Endothelial cell of umbilical vein (primary cell): ENCODE data around the gene ANKRD39. TPM values are rescaled to one million over a fixed set of nuclear protein-coding genes. Genes with fewer than 3 reads are reported as not detected.

ENCODE experiments used
- BruUV-seq: library from RNA; stranded (reverse); fragments of 400-500 nt; replicated peaks from 2 replicates; lab custom pipeline; 2021; lab: Mats Ljungman, UMichigan
- CTCF ChIA-PET: fragments of 300-600, 350-600 bp; sonication (Branson Sonifier 250); formaldehyde crosslinking; loops from one replicate; lab custom pipeline; 2021; ENCODE audit warnings: antibody characterized with exemption, inconsistent platforms; lab: Charles Lee
- POLR2A ChIA-PET: fragments of 300-600, 350-600 bp; sonication (Branson Sonifier 250); formaldehyde crosslinking; loops from one replicate; lab custom pipeline; 2021; ENCODE audit warnings: antibody characterized with exemption, inconsistent platforms; lab: Charles Lee
- DNase-seq: peaks from one replicate; pipeline ENCODE4 v3.0.0-alpha.2; 2011; ENCODE audit warnings: low read depth, low spot score
- FAIRE-seq: peaks from 2 replicates; lab custom pipeline; 2011; peaks lifted over from hg19 to GRCh38; lab: Jason Lieb, UNC
- H2AFZ ChIP-seq: 2 replicates; pipeline ENCODE4 v1.6.0; 2012; ENCODE audit warnings: low read depth, low read length, control low read depth, inconsistent platforms
- H3K27ac ChIP-seq: 2 replicates; pipeline ENCODE4 v1.5.1; 2011; ENCODE audit warnings: low read depth, mild to moderate bottlenecking, control low read depth, low read length, moderate library complexity; ENCODE audit not compliant: insufficient read depth
- H3K27me3 ChIP-seq, 2 experiments: 2 replicates each; pipeline versions ENCODE4 v1.6.0 to v1.6.1; 2011; ENCODE audit warnings: low read length in 2 of 2, mixed read lengths in 1 of 2; ENCODE audit not compliant: control insufficient read depth in 2 of 2, insufficient read depth in 2 of 2
- H3K36me3 ChIP-seq, 2 experiments: 2 replicates in 1 of 2; 3 replicates in 1 of 2; pipeline ENCODE4 v1.5.1; 2011; ENCODE audit warnings: low read length in 2 of 2, mild to moderate bottlenecking in 1 of 2, moderate library complexity in 1 of 2; ENCODE audit not compliant: control insufficient read depth in 2 of 2, insufficient read depth in 2 of 2; ENCODE audit errors: extremely low read depth in 1 of 2
- H3K4me1 ChIP-seq: 3 replicates; pipeline ENCODE4 v1.5.1; 2011; ENCODE audit warnings: mild to moderate bottlenecking, low read length; ENCODE audit not compliant: control insufficient read depth, insufficient read depth; ENCODE audit errors: extremely low read depth
- H3K4me2 ChIP-seq: 2 replicates; pipeline ENCODE4 v1.6.1; 2011; ENCODE audit warnings: low read length, control low read depth, mixed read lengths; ENCODE audit not compliant: insufficient read depth
- H3K4me3 ChIP-seq, 3 experiments: fragments of 200-600 bp in 1 of 3; sonication (generic), shearing (Covaris generic) in 1 of 3; replicated peaks in 1 of 3; 2 replicates each; pipeline ENCODE4 v1.5.1; 2011 to 2016; ENCODE audit warnings: control low read depth in 3 of 3, low read length in 3 of 3, mild to moderate bottlenecking in 2 of 3, inconsistent platforms in 1 of 3, low read depth in 1 of 3, moderate library complexity in 1 of 3; ENCODE audit not compliant: insufficient read depth in 1 of 3
- H3K79me2 ChIP-seq: 2 replicates; pipeline ENCODE4 v1.6.0; 2012; ENCODE audit warnings: low read length, inconsistent platforms; ENCODE audit not compliant: control insufficient read depth, insufficient read depth
- H3K9ac ChIP-seq: replicated peaks from 2 replicates; pipeline ENCODE3; 2011; ENCODE audit warnings: low read length, control low read depth; ENCODE audit not compliant: insufficient read depth; ENCODE audit errors: extremely low read depth
- H3K9me1 ChIP-seq: replicated peaks from 3 replicates; pipeline ENCODE4 v1.6.0; 2011; ENCODE audit warnings: mild to moderate bottlenecking, low read length; ENCODE audit not compliant: control insufficient read depth, insufficient read depth; ENCODE audit errors: extremely low read depth
- H3K9me3 ChIP-seq: replicated peaks from 2 replicates; pipeline ENCODE4 v1.5.1; 2012; ENCODE audit warnings: low read length, inconsistent platforms; ENCODE audit not compliant: control insufficient read depth, insufficient read depth
- H4K20me1 ChIP-seq: replicated peaks from 2 replicates; pipeline ENCODE3; 2011; ENCODE audit warnings: mild to moderate bottlenecking, low read length; ENCODE audit not compliant: control insufficient read depth, insufficient read depth; ENCODE audit errors: extremely low read depth
- EZH2 ChIP-seq: IDR thresholded peaks from 2 replicates; pipeline ENCODE4 v1.6.1; 2012; ENCODE audit warnings: borderline replicate concordance, low read depth, mild to moderate bottlenecking, moderate library complexity, low read length, inconsistent platforms; ENCODE audit not compliant: severe bottlenecking
- FOS ChIP-seq: IDR thresholded peaks from 2 replicates; pipeline ENCODE4 v1.6.1; 2011; ENCODE audit warnings: mild to moderate bottlenecking, low read length, moderate library complexity, borderline replicate concordance; ENCODE audit not compliant: insufficient read depth
- GATA2 ChIP-seq: IDR thresholded peaks from 2 replicates; pipeline ENCODE4 v1.7.0; 2011; ENCODE audit warnings: low read depth, mild to moderate bottlenecking, moderate library complexity, mixed read lengths, low read length; ENCODE audit not compliant: insufficient read length, insufficient read depth
- JUN ChIP-seq: IDR thresholded peaks from 2 replicates; pipeline ENCODE4 v1.6.1; 2011; ENCODE audit warnings: borderline replicate concordance, low read depth; ENCODE audit not compliant: insufficient read length, insufficient read depth
- MYC ChIP-seq: IDR thresholded peaks from one replicate; pipeline ENCODE4 v1.6.1; 2011; ENCODE audit warnings: mild to moderate bottlenecking, low read depth, low read length
- POLR2A ChIP-seq: IDR thresholded peaks from 2 replicates; pipeline ENCODE4 v1.6.1; 2012; ENCODE audit warnings: low read depth, mild to moderate bottlenecking, control low read depth, low read length
- POLR2AphosphoS5 ChIP-seq: IDR thresholded peaks from 2 replicates; pipeline ENCODE4 v1.6.1; 2012; ENCODE audit warnings: low read depth, mild to moderate bottlenecking, control low read depth, low read length, moderate library complexity; ENCODE audit not compliant: insufficient read depth
- dilution Hi-C: fragments of 300-500 bp; cut with MboI; formaldehyde crosslinking; loops from one replicate; pipeline ENCODE4 v1.15.0; 2019; ENCODE audit warnings: low sequenced_read_pairs; ENCODE audit not compliant: extremely low pct_ligation_motif_present
- intact Hi-C: fragments of 100-400 bp; cut with micrococcal nuclease; formaldehyde crosslinking; loops from one replicate; pipeline ENCODE4 v1.10.0; 2022
- polyA plus RNA-seq, 4 experiments: library from polyadenylated mRNA; depleted of rRNA in 3 of 4; stranded (reverse) in 3 of 4; unstranded in 1 of 4; fragments of >200 nt; gene quantifications; 2 replicates each; pipeline versions ENCODE4 v1.2.1 to v1.2.3, GENCODE V29; 2011 to 2012; ENCODE audit warnings: missing spikeins in 1 of 4
- total RNA-seq: library from RNA; stranded (reverse); gene quantifications from 2 replicates; pipeline ENCODE4 v1.2.3, GENCODE V29; 2021
- TF ChIP-seq, protein P1 (sequence below), 2 donors: IDR thresholded peaks; 1 replicate in 1 of 2; 2 replicates in 1 of 2; pipeline ENCODE4 v1.5.1; 2011; ENCODE audit warnings: low read length in 2 of 2, mild to moderate bottlenecking in 2 of 2, moderate library complexity in 2 of 2, control low read depth in 1 of 2, inconsistent platforms in 1 of 2, low read depth in 1 of 2; ENCODE audit not compliant: insufficient read depth in 1 of 2; ENCODE audit errors: extremely low read depth in 1 of 2
- TF ChIP-seq, protein P2 (sequence below): IDR thresholded peaks from 2 replicates; pipeline ENCODE4 v1.6.1; 2011; ENCODE audit not compliant: insufficient read depth, insufficient read length

ANKRD39 gene
- total and polyA plus RNA-seq, 2 donors (not counting 3 experiments of a cell fraction or from before 2014, with no cell fraction given) = 14.7 to 17.9 TPM

DNA sequence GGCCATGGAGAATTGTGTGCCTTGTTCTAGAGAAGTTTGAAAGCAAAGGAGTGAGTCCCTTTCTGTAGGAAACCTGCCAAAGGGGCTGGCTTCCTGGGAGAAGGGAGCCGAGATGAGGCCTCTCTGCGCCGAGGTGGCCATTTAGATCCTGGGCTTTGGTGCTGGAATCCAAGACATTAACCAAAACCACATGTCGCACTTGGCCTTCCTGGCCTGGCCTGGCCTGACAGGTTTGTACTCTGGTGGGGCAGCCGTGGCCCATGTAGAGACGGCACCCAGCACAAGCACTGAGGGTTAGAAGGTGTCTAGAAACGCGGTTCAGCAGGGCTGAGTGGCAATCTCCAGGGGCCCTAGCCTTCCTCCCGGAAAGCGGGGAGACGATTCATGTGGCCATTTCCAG is 34.6 kb downstream of the ANKRD39 start:
- Histone ChIP-seq H2AFZ (no peak overlapping the region), H3K4me1 (no peaks in the 10 kb centered on the region), H3K27me3 (no peaks in the 10 kb centered on the region), H3K79me2 (peaks cover 4% of the 10 kb centered on the region), H4K20me1 (no peaks in the 10 kb centered on the region), H3K9me3 (no peaks in the 10 kb centered on the region), H3K27ac (no peak overlapping the region), H3K9me1 (no peaks in the 10 kb centered on the region), H3K9ac (no peak overlapping the region), H3K36me3 (peaks cover 0 to 16% of the 10 kb centered on the region in 2 experiments), H3K4me2 (no peak overlapping the region), H3K4me3 (no peak overlapping the region)
- FAIRE-seq (no peak), DNase-seq (no peak)
- ChIA-PET CTCF (no interaction called here), POLR2A (no interaction called here)
- dilution Hi-C loops (no loop called here), intact Hi-C loops (no loop called here)
- no TSS peak for BruUV-seq
- no peak for TF ChIP-seq POLR2AphosphoS5
- no peak for TF ChIP-seq GATA2
- no peak for TF ChIP-seq MYC
- no peak for TF ChIP-seq JUN
- TF ChIP-seq, protein P1, sequence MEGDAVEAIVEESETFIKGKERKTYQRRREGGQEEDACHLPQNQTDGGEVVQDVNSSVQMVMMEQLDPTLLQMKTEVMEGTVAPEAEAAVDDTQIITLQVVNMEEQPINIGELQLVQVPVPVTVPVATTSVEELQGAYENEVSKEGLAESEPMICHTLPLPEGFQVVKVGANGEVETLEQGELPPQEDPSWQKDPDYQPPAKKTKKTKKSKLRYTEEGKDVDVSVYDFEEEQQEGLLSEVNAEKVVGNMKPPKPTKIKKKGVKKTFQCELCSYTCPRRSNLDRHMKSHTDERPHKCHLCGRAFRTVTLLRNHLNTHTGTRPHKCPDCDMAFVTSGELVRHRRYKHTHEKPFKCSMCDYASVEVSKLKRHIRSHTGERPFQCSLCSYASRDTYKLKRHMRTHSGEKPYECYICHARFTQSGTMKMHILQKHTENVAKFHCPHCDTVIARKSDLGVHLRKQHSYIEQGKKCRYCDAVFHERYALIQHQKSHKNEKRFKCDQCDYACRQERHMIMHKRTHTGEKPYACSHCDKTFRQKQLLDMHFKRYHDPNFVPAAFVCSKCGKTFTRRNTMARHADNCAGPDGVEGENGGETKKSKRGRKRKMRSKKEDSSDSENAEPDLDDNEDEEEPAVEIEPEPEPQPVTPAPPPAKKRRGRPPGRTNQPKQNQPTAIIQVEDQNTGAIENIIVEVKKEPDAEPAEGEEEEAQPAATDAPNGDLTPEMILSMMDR (IDR thresholded peaks at IDR 0.05; ENCODE audit: extremely low read depth in 1 of 2, insufficient read depth in 1 of 2, low read depth in 1 of 2, low read length in 2 of 2) = no peak
- TF ChIP-seq, protein P2, sequence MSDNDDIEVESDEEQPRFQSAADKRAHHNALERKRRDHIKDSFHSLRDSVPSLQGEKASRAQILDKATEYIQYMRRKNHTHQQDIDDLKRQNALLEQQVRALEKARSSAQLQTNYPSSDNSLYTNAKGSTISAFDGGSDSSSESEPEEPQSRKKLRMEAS = no peak
- no peak for TF ChIP-seq FOS
- no peak for TF ChIP-seq EZH2
- no peak for TF ChIP-seq POLR2A
